NCI-H187 (cell line): ENCODE measurements around the gene SRGAP3.

Experiments used
- DNase-seq, 2 experiments: peaks; one replicate each; lab custom pipeline; 2025; lab: John Stamatoyannopoulos, UW

Gene SRGAP3

GRCh38 chr3:9142362-9142761, 107.1 kb downstream of the SRGAP3 start:
- DNase-seq = no peak

GRCh38 chr3:9141928-9142289, 107.5 kb downstream of the SRGAP3 start:
- no peak for DNase-seq

- no peak for DNase-seq
These were observed 110.1 kb downstream of the SRGAP3 start for GRCh38 chr3:9139366-9139765.

GRCh38 chr3:9137676-9138075, 111.8 kb downstream of the SRGAP3 start:
- DNase-seq = no peak

GRCh38 chr3:9136746-9137465, 112.5 kb downstream of the SRGAP3 start:
- DNase-seq = no peak

GRCh38 chr3:9135930-9136525, 113.4 kb downstream of the SRGAP3 start:
- no peak for DNase-seq

GRCh38 chr3:9135526-9135925, 113.9 kb downstream of the SRGAP3 start:
- no peak for DNase-seq

GRCh38 chr3:9133656-9134055, 115.8 kb downstream of the SRGAP3 start:
- no peak for DNase-seq

GRCh38 chr3:9130345-9131305, 118.8 kb downstream of the SRGAP3 start:
- DNase-seq = no peak

GRCh38 chr3:9129365-9129764, 120.1 kb downstream of the SRGAP3 start:
- no peak for DNase-seq

- no peak for DNase-seq
These were observed 124.0 kb downstream of the SRGAP3 start for GRCh38 chr3:9125278-9125951.

- no peak for DNase-seq
These were observed 124.7 kb downstream of the SRGAP3 start for GRCh38 chr3:9124730-9125129.

- DNase-seq = no peak
These were observed 125.6 kb downstream of the SRGAP3 start for GRCh38 chr3:9123840-9124239.

GRCh38 chr3:9122732-9123364, 126.6 kb downstream of the SRGAP3 start:
- no peak for DNase-seq

GRCh38 chr3:9121366-9122001, 128.0 kb downstream of the SRGAP3 start:
- DNase-seq = no peak

GRCh38 chr3:9119331-9119730, 130.1 kb downstream of the SRGAP3 start:
- no peak for DNase-seq

GRCh38 chr3:9118222-9118621, 131.2 kb downstream of the SRGAP3 start:
- no peak for DNase-seq

GRCh38 chr3:9117220-9117619, 132.2 kb downstream of the SRGAP3 start:
- DNase-seq = no peak

GRCh38 chr3:9116336-9116735, 133.1 kb downstream of the SRGAP3 start:
- DNase-seq = no peak

GRCh38 chr3:9115336-9115735, 134.1 kb downstream of the SRGAP3 start:
- no peak for DNase-seq

- DNase-seq = no peak
These were observed 136.4 kb downstream of the SRGAP3 start for GRCh38 chr3:9113040-9113439.
